ENCODE data around the gene TLE1. TPM values are rescaled to one million over a fixed set of nuclear protein-coding genes. Genes with fewer than 3 reads are reported as not detected.

Gene TLE1
- polyA plus RNA-seq, 4 donors, result 66.8 to 81.7 (median 72.9) TPM

DNA sequence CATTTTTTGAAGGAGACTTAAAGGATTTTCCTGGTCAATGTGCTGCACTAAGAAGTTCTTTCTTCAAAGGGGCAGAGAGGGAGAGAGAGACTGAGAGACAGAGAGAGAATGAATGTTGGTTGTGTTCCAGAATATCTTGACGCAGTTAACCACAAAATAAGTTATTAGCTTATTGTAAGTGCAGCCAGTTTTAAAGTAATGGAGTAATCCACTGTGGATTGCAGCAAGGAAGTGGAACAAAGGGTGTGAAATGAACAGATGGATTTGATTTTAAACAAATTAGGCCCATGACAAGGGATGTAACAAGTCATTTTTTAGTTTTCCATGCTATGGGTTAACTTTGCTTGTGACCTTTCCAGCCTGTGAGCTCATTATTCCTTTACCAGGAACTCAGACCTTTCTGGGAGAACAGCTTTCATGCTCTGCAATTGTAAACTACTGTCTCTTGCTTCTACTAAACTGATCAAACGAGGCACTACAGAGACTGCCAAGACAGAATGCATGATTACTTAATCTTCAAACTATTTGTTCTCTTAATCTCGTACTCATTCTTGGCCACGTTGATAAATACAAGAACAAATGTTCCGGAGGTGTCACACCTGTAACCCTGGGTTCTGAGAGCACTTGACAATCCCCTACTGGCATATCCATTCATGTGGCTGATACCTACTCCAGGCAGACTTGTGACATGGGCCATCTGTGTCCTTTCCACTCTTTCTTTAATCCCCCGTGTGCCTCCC lies 131.1 kb downstream of the TLE1 start:
- DNase-seq (ENCODE audit: low read depth in 4 of 4, low spot score in 2 of 4), result no peak

DNA sequence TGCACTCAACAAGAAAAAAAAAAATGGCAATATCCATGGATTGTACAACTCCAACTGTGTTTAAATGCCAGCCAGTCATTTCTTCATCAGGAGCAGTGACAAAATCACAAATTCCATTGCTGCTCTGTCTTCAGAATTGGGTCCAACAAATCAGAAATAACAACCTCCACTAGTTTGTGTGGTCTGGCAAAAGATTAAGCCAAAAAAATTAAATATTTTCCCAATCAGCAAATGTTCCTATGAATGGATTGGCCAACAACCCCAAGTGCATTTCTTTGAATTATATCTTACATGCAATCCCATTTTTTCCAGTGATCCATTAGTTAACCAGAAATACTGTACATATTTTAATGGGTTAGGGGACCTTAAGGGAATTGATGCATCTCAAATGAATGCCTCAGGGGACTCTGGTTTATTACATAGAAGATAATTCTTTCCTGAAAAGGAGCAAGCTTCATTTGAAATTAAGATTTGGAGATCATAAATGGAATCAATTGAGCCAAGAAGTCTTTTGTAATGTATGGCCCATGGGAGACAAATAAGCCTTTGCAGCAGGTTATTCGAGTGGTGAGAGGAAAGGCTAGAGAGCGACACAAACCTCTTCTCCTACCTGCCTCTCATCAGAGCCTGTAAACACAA lies 131.8 kb downstream of the TLE1 start:
- no peak for DNase-seq (ENCODE audit: low read depth in 4 of 4, low spot score in 2 of 4)

DNA sequence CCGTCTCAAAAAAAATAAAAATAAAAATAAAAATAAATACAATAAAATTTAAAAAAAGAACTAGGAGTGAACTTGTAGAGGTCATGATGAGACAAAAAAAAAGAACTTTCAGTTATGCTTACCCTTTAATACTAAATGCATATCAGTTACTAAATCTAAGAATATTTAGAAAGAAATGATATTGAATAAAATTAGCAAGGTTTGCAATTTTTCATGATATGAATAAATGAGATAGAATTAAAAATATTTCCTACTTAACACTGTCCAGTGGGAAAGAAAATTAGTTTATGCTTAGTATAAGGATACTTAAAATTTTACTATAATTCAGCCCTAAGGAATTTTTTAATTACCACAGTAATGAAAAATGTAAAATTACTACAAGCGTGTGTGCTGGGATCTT lies 132.4 kb downstream of the TLE1 start:
- DNase-seq (ENCODE audit: low read depth in 4 of 4, low spot score in 2 of 4), result no peak

- DNase-seq (ENCODE audit: low read depth in 4 of 4, low spot score in 2 of 4), result no peak
These were observed 136.8 kb downstream of the TLE1 start for GRCh38 chr9:81552581-81552991.

DNA sequence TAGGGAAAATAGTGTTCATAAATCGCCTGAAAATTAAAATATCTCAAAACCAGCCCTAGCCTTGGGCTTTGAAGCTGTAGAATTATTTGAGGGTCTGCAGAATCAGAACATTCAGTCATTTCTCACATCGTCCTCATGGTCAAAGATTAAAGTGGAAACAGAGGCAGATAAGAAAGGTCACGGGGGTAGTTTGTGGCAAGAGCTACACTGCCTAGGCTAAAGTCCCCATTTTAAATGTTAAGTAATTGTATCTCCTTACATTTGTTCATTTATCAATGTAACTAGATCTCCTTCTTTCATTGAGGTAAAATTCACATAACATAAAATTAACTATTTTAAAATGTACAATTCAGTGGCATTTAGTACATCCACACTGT lies 139.2 kb downstream of the TLE1 start:
- no peak for DNase-seq (ENCODE audit: low read depth in 4 of 4, low spot score in 2 of 4)

DNA sequence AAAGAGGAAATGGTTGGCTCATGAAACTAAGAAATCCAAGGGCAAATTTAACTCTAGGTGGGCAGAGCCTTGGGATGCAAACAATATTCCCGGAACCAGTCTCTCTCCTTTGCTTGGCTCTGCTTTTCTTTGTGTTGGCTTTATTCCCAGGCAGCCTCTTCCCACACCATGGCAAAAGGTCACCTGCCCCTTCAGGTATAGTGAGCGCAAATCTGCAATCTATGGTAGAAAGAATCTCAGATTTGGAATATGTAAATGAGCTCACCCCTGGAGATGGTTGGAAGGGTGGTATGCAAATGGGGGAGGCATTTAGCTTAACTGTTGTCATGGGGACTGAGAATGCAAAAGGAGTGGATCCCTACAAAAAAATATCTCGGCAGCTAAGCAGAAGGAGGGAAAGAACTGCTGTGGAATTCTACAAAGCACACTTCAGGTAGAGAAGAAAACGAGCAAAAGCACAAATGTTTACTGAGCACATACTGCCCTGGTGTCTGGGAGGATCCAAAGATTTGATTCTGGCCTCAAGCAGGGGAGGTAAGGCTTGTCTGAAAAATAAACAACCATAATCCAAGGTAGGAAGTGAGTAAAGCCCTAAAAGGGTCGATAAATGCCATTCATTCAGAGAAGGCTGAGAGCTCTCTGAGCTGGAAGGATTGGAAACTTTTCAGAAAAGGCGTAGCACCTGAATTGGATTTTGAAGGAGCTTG lies 139.7 kb downstream of the TLE1 start:
- no peak for DNase-seq (ENCODE audit: low read depth in 4 of 4, low spot score in 2 of 4)

- no peak for DNase-seq (ENCODE audit: low read depth in 4 of 4, low spot score in 2 of 4)
These were observed 140.4 kb downstream of the TLE1 start for GRCh38 chr9:81548911-81549310.

DNA sequence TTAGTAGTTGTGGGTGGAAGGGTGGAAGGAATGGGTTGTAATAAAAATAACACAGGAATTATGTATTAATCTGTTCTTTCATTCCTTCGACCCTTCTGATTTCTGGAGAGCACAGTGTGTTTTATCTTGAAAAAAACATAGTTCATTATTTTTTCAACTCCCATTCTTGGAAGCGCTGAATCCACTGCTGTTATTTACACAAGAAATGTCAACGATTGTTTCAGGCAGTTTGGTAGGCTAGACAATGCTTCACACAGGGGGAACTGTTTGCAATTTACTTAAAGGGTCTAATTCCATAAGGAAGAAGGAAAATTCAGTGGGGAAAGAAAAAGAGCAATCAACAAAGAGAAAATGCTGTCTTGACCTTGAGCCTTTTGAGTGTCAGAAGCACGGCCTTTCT lies 142.9 kb downstream of the TLE1 start:
- DNase-seq (ENCODE audit: low read depth in 4 of 4, low spot score in 2 of 4), result no peak

DNA sequence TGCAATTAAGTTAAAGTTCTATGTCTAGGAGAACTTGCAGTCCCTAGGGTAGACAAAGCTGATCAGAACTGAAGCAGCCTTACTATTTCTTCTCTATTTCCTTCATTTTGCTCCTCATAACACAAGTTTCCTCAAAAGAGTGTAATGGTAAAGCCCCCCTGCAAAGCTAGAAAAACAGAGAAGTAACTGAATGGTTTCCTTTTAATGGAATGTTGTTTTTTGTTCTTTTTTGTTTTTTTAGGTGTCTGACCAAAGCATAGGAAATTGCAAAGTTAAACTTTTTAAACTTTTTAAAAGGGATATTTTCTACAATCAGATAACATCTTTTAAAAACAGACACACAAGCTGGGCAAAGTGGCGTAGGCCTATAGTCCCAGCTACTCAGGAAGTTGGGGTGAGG lies 145.7 kb downstream of the TLE1 start:
- no peak for DNase-seq (ENCODE audit: low read depth in 4 of 4, low spot score in 2 of 4)

GRCh38 chr9:81542118-81542889 lies 147.0 kb downstream of the TLE1 start:
- DNase-seq (ENCODE audit: low read depth in 4 of 4, low spot score in 2 of 4), result no peak

DNA sequence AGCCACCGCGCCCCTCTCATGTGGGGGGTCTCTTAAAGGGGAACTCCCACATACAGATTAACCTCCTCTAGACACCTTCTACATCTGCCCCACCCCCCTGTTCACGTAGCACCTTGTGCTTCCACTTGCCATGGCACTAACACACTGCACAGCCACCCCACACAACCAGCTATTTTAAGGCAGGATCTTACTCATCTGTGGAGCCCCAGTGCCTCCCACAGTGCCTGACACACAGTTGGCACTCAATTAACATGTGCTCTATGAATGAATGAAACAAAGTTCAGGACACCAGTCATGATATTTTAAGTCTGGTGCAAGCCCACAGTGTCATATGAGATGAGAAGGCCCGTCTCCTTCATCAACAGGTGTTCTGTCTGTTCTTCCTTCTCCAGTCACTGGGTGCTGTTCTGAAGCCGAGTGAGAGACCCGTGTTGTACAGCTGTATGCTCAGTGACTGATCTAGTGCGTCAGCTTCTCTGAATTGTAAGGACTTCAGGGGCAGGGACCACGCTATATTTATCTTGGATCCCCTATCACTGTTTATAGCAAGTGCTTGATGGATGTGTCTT lies 149.1 kb downstream of the TLE1 start:
- DNase-seq (ENCODE audit: low read depth in 4 of 4, low spot score in 2 of 4), result no peak

DNA sequence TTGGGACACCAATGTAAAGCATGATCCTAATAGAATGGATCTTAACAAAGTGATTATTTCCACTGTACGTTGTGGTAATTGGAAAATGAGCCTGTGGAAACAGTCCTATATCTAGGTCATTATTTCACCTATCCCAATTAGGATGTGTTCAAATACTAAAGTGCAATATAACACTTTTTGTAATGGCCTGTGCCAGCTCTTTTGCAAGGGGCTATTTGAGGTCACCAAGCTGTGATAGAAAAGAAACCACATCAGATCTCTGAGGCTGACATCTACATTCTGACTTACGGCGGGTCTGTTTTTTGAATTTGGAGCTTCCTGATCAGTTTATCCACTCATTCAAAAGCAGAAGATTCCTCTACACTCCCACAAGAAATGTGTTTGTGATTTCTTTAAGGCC lies 150.0 kb downstream of the TLE1 start:
- no peak for DNase-seq (ENCODE audit: low read depth in 4 of 4, low spot score in 2 of 4)

GRCh38 chr9:81538890-81539289 lies 150.5 kb downstream of the TLE1 start:
- no peak for DNase-seq (ENCODE audit: low read depth in 4 of 4, low spot score in 2 of 4)

GRCh38 chr9:81537964-81538363 lies 151.4 kb downstream of the TLE1 start:
- no peak for DNase-seq (ENCODE audit: low read depth in 4 of 4, low spot score in 2 of 4)

DNA sequence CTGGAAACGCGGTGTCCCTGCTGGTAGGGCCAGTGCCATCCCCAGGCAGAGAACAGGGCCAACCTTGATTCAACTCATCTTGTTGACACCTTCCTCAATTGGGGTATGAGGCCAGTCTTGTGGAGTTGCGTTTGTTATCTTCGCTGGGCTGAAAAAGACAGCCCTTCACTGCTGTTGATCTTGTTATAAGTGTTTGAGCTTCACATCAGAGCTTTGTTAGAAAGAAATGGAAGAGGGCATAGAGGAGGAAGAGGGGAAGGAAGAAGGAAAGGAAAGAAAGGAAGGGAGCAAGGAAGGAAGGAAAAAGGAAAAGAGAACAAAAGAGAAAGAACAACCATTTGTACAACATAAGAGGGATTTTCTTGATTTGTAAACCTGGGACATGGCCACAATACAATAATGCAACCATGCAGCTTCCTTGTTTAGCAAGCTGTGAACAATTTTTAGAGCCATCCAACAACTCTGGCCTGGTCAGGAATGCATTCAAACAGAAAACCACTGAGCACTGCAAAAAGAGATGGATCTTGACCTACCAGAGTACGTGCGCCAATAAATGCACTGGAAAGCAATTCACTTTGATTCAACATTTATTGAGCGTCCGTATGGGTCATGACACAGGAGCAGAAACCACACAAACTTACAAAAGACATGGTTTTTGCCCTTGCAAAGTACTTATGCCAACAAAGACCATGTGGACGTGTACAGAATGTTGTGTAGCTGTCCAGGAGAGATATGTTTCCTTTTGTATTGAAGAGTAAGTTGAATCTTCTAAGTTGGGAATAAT lies 152.9 kb downstream of the TLE1 start:
- no peak for DNase-seq (ENCODE audit: low read depth in 4 of 4, low spot score in 2 of 4)

- DNase-seq (ENCODE audit: low read depth in 4 of 4, low spot score in 2 of 4), result no peak
These were observed 153.7 kb downstream of the TLE1 start for GRCh38 chr9:81535542-81536241.

GRCh38 chr9:81534138-81534875 lies 155.0 kb downstream of the TLE1 start:
- no peak for DNase-seq (ENCODE audit: low read depth in 4 of 4, low spot score in 2 of 4)

Measured in left renal cortex interstitium (tissue), 4 donors.